Common myeloid progenitor, CD34-positive (primary cell): ENCODE results near the gene POTEH.
"Not testable (repeated sequence)": the region's sequence is repeated elsewhere in the genome, so short reads cannot be mapped to it uniquely, and the experiment has no call there.

ENCODE experiments used
- CTCF ChIA-PET: fragments of 350-600 bp; sonication (Branson Sonifier 250); formaldehyde crosslinking; loops from one replicate; lab custom pipeline; 2021; ENCODE audit warnings: antibody characterized with exemption; lab: Charles Lee
- POLR2A ChIA-PET: fragments of 350-600 bp; sonication (Branson Sonifier 250); formaldehyde crosslinking; loops from one replicate; lab custom pipeline; 2021; ENCODE audit warnings: antibody characterized with exemption; lab: Charles Lee
- DNase-seq, 3 donors: peaks; one replicate each; pipeline versions ENCODE4 v3.0.0 to v3.0.0-alpha.2; 2013
- H3K27ac ChIP-seq, 2 experiments: 1 replicate in 1 of 2; 2 replicates in 1 of 2; pipeline ENCODE4 v1.7.0; 2013; ENCODE audit warnings: inconsistent platforms in 2 of 2, low read length in 2 of 2, mild to moderate bottlenecking in 2 of 2, low read depth in 1 of 2, moderate library complexity in 1 of 2; ENCODE audit not compliant: severe bottlenecking in 2 of 2, insufficient read depth in 1 of 2, poor library complexity in 1 of 2
- H3K27me3 ChIP-seq, 5 experiments: replicated peaks in 2 of 5; 1 replicate in 3 of 5; 2 replicates in 2 of 5; pipeline versions ENCODE4 v1.6.1 to v1.7.0; 2013; ENCODE audit warnings: low read length in 4 of 5, mild to moderate bottlenecking in 2 of 5, moderate library complexity in 2 of 5, inconsistent platforms in 1 of 5; ENCODE audit not compliant: insufficient read depth in 5 of 5, control insufficient read depth in 4 of 5
- H3K36me3 ChIP-seq, 4 experiments: 1 replicate in 2 of 4; 2 replicates in 2 of 4; pipeline versions ENCODE4 v1.6.1 to v1.7.0; 2013; ENCODE audit warnings: low read length in 3 of 4, control low read depth in 1 of 4, mild to moderate bottlenecking in 1 of 4; ENCODE audit not compliant: control insufficient read depth in 4 of 4, insufficient read depth in 4 of 4
- H3K4me1 ChIP-seq, 4 experiments: 1 replicate in 3 of 4; 2 replicates in 1 of 4; pipeline versions ENCODE4 v1.6.1 to v1.7.1; 2013; ENCODE audit warnings: low read length in 3 of 4, mild to moderate bottlenecking in 3 of 4, control low read depth in 1 of 4, inconsistent platforms in 1 of 4, moderate library complexity in 1 of 4; ENCODE audit not compliant: control insufficient read depth in 4 of 4, insufficient read depth in 4 of 4; ENCODE audit errors: control extremely low read depth in 1 of 4
- H3K4me3 ChIP-seq, 7 experiments: 1 replicate in 4 of 7; 2 replicates in 3 of 7; pipeline versions ENCODE4 v1.5.1 to v1.7.0; 2013; ENCODE audit warnings: mild to moderate bottlenecking in 7 of 7, low read length in 6 of 7, moderate library complexity in 6 of 7, inconsistent platforms in 2 of 7, low read depth in 2 of 7, control low read depth in 1 of 7; ENCODE audit not compliant: insufficient read depth in 4 of 7, control insufficient read depth in 1 of 7; ENCODE audit errors: extremely low read depth in 1 of 7
- H3K9me3 ChIP-seq, 5 experiments: 1 replicate in 4 of 5; 2 replicates in 1 of 5; pipeline versions ENCODE4 v1.6.1 to v1.7.1; 2013; ENCODE audit warnings: low read length in 4 of 5, mild to moderate bottlenecking in 2 of 5, inconsistent platforms in 1 of 5, low read depth in 1 of 5, moderate library complexity in 1 of 5; ENCODE audit not compliant: control insufficient read depth in 4 of 5, insufficient read depth in 2 of 5; ENCODE audit errors: control extremely low read depth in 1 of 5
- WGBS: methylation state at CpG from one replicate; pipeline ENCODE4 v1.1.5; 2013; ENCODE audit not compliant: insufficient coverage; 5-methylcytosine and 5-hydroxymethylcytosine counted together

POTEH gene

GRCh38 chr22:15731023-15731422, 41.2 kb downstream of the POTEH start:
- WGBS: no CpG with 5 or more reads among the region's 8 CpGs
- H3K4me3 ChIP-seq, H3K9me3 ChIP-seq, H3K36me3 ChIP-seq, H3K27me3 ChIP-seq, DNase-seq, H3K27ac ChIP-seq, CTCF ChIA-PET, POLR2A ChIA-PET, H3K4me1 ChIP-seq: not testable (repeated sequence)

GRCh38 chr22:15734411-15734810, 44.6 kb downstream of the POTEH start:
- H3K4me3 ChIP-seq, H3K36me3 ChIP-seq, DNase-seq, POLR2A ChIA-PET, H3K9me3 ChIP-seq, H3K4me1 ChIP-seq, H3K27ac ChIP-seq, CTCF ChIA-PET, H3K27me3 ChIP-seq: not testable (repeated sequence)
- no CpG with 5 or more reads among the region's 6 CpGs for whole genome bisulfite sequencing

DNA sequence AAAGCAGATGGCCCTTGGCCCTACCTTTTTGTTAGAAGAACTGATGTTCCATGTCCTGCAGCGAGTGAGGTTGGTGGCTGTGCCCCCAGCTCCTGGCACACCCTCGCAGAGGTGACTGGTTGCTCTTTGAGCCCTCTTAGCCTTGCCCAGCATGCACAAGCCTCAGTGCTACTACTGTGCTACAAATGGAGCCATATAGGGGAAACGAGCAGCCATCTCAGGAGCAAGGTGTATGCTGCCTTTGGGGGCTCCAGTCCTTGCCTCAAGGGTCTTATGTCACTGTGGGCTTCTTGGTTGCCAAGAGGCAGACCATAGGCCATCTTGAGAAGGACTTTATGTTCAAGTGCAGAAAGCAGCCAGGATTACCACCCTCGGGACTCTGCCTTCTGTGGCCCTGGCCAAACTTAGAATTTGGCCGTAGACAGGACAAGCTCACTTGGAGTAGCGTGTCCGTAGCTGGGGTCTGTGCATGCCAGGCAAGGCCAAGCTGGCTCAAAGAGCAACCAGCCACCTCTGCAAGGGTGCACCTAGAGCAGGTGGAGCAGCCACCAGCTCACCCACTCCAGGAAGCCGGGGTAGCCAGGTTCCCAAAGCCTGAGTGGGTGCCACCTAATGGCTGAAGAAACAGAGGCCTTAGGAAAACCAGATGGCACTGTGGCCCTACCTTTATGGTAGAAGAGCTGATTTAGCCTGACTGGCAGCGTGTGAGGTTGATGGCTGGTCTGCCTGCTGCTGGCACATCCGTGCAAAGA, 48.5 kb downstream of the POTEH start:
- DNase-seq, H3K27me3 ChIP-seq, H3K4me3 ChIP-seq, POLR2A ChIA-PET, CTCF ChIA-PET, H3K27ac ChIP-seq, H3K36me3 ChIP-seq, H3K9me3 ChIP-seq, H3K4me1 ChIP-seq: not testable (repeated sequence)
- WGBS: no CpG with 5 or more reads among the region's 10 CpGs

- DNase-seq, H3K36me3 ChIP-seq, H3K27me3 ChIP-seq, POLR2A ChIA-PET, H3K27ac ChIP-seq, H3K9me3 ChIP-seq, H3K4me3 ChIP-seq, CTCF ChIA-PET, H3K4me1 ChIP-seq: not testable (repeated sequence)
- no CpG with 5 or more reads among the region's 6 CpGs for WGBS
Observed at GRCh38 chr22:15738909-15739391, 49.1 kb downstream of the POTEH start.

- DNase-seq, H3K4me3 ChIP-seq, H3K27me3 ChIP-seq, POLR2A ChIA-PET, H3K4me1 ChIP-seq, H3K36me3 ChIP-seq, H3K27ac ChIP-seq, CTCF ChIA-PET, H3K9me3 ChIP-seq: not testable (repeated sequence)
- no CpG with 5 or more reads among the region's 16 CpGs for whole genome bisulfite sequencing
Observed at GRCh38 chr22:15747636-15748323, 58.0 kb downstream of the POTEH start.

DNA sequence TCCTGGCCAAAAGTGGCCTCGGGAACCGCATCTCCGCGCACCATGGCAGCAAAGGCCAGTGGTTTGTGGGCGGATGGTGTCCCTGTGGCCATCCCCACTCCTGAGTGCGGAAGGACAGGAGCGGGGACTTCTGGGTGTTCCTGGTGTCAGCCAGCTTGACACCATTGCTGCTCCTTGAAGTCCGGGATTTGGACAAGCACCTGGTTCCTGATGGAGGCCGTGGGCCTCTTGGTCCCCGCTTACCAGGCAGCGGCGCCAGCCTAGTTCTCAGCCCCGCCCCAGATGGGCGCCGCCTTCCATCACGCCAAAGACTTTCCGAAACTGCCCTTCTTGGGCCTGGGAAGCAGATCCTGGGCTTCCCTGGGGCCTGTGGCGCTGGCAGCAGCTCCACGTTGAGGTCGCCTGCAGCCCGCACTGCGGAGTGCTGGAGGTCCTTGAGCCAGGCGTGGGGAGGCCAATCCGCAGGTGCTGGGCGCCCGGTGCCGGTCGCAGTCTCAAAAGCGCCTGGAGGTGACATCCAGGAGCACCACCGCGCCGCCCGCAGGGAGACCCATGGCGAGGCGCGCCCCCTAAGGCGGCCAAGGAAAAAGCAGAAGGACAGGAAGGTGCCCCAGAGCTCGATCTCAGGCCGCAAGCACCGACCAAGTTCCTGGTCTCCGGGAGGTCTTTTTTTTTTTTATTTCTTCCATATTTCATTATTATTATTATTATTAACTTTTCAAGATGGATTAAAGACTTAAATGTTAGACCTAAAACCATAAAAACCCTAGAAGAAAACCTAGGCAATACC, 59.5 kb downstream of the POTEH start:
- DNase-seq, CTCF ChIA-PET, H3K36me3 ChIP-seq, H3K4me3 ChIP-seq, H3K4me1 ChIP-seq, POLR2A ChIA-PET, H3K27me3 ChIP-seq, H3K9me3 ChIP-seq, H3K27ac ChIP-seq: not testable (repeated sequence)
- 89% methylated on average over 9 of the region's 41 CpGs for WGBS
